ENCODE data around the gene OMA1. TPM values are rescaled to one million over a fixed set of nuclear protein-coding genes. Genes with fewer than 3 reads are reported as not detected.

Gene OMA1
- total and polyA plus RNA-seq, 9 donors = 8.1 to 51.5 (median 35.6) TPM

- intact Hi-C loops (cut with DNase I) = no loop called here
- 20 to 27% (median 26%) methylated on average over 4 of the region's 4 CpGs for WGBS, 3 donors
- no peaks in the 10 kb centered on the region for H3K27me3 ChIP-seq
- H3K36me3 ChIP-seq = no peaks in the 10 kb centered on the region
- no peak for DNase-seq
- no peak overlapping the region for H3K4me3 ChIP-seq
- no peak overlapping the region for H3K27ac ChIP-seq
- TF ChIP-seq EP300 (IDR thresholded peaks at IDR 0.05) (no peak), POLR2A (IDR thresholded peaks at IDR 0.05) (no peak), CTCF (IDR thresholded peaks at IDR 0.05) (no peak)
- H3K9me3 ChIP-seq = no peaks in the 10 kb centered on the region
- no peaks in the 10 kb centered on the region for H3K4me1 ChIP-seq (ENCODE audit: insufficient read depth)
These were observed 106.6 kb downstream of the OMA1 start for GRCh38 chr1:58439946-58440345.

- H3K9me3 ChIP-seq = no peaks in the 10 kb centered on the region
- H3K4me3 ChIP-seq = no peak overlapping the region
- TF ChIP-seq EP300 (IDR thresholded peaks at IDR 0.05) = no peak
- no peak for TF ChIP-seq POLR2A (IDR thresholded peaks at IDR 0.05)
- no peak for TF ChIP-seq CTCF (IDR thresholded peaks at IDR 0.05)
- no peaks in the 10 kb centered on the region for H3K36me3 ChIP-seq
- no peak overlapping the region for H3K27ac ChIP-seq
- WGBS, 3 donors = 65 to 77% (median 68%) methylated on average over 6 of the region's 6 CpGs
- H3K4me1 ChIP-seq (ENCODE audit: insufficient read depth) = no peaks in the 10 kb centered on the region
- DNase-seq = no peak
- intact Hi-C loops (cut with DNase I) = no loop called here
- no peaks in the 10 kb centered on the region for H3K27me3 ChIP-seq
These were observed 108.1 kb downstream of the OMA1 start for GRCh38 chr1:58438468-58438867.

- TF ChIP-seq EP300 (IDR thresholded peaks at IDR 0.05) (no peak), CTCF (IDR thresholded peaks at IDR 0.05) (no peak), POLR2A (IDR thresholded peaks at IDR 0.05) (no peak)
- H3K27me3 ChIP-seq = no peaks in the 10 kb centered on the region
- intact Hi-C loops (cut with DNase I) = no loop called here
- 86 to 92% (median 87%) methylated on average over 3 of the region's 3 CpGs for WGBS, 3 donors
- H3K36me3 ChIP-seq = no peaks in the 10 kb centered on the region
- H3K4me3 ChIP-seq = no peak overlapping the region
- no peaks in the 10 kb centered on the region for H3K9me3 ChIP-seq
- no peaks in the 10 kb centered on the region for H3K4me1 ChIP-seq (ENCODE audit: insufficient read depth)
- DNase-seq = no peak
- no peak overlapping the region for H3K27ac ChIP-seq
These were observed 108.9 kb downstream of the OMA1 start for GRCh38 chr1:58437623-58438022.

GRCh38 chr1:58436615-58437297, 109.8 kb downstream of the OMA1 start:
- intact Hi-C loops (cut with DNase I) = no loop called here
- Histone ChIP-seq H3K27me3 (no peaks in the 10 kb centered on the region), H3K4me1 (ENCODE audit: insufficient read depth) (no peaks in the 10 kb centered on the region), H3K4me3 (no peak overlapping the region), H3K9me3 (no peaks in the 10 kb centered on the region), H3K36me3 (no peaks in the 10 kb centered on the region), H3K27ac (no peak overlapping the region)
- DNase-seq = no peak
- WGBS, 3 donors = 75 to 82% (median 81%) methylated on average over 5 of the region's 5 CpGs
- TF ChIP-seq CTCF (IDR thresholded peaks at IDR 0.05) (no peak), POLR2A (IDR thresholded peaks at IDR 0.05) (no peak), EP300 (IDR thresholded peaks at IDR 0.05) (no peak)

Data from ovary (tissue), 9 donors.